Progenitor cell of endocrine pancreas (in vitro differentiated cells): ENCODE data around the gene BTBD18. TPM values are rescaled to one million over a fixed set of nuclear protein-coding genes. Genes with fewer than 3 reads are reported as not detected.

Experiments used
- DNase-seq: peaks from one replicate; pipeline ENCODE4 v3.0.0; 2021; ENCODE audit warnings: low spot score; ENCODE audit not compliant: unreplicated experiment
- H3K27ac Mint-ChIP-seq: 2 replicates; pipeline ENCODE4 v1.8.0; 2021; ENCODE audit warnings: mild to moderate bottlenecking, moderate library complexity, mixed read lengths
- H3K27me3 Mint-ChIP-seq: 2 replicates; pipeline ENCODE4 v1.8.0; 2021; ENCODE audit warnings: mixed read lengths
- H3K36me3 Mint-ChIP-seq: 2 replicates; pipeline ENCODE4 v1.8.0; 2022; ENCODE audit warnings: mixed read lengths; ENCODE audit not compliant: insufficient read depth
- H3K4me1 Mint-ChIP-seq: 2 replicates; pipeline ENCODE4 v1.8.0; 2021; ENCODE audit warnings: low read depth, mixed read lengths
- H3K4me3 Mint-ChIP-seq: 2 replicates; pipeline ENCODE4 v1.8.0; 2021; ENCODE audit warnings: low read depth, mild to moderate bottlenecking, moderate library complexity, mixed read lengths
- H3K9me3 Mint-ChIP-seq: 2 replicates; pipeline ENCODE4 v1.8.0; 2021; ENCODE audit warnings: low read depth, mixed read lengths
- total RNA-seq: library from RNA; stranded (reverse); gene quantifications from 2 replicates; pipeline ENCODE4 v1.2.1, GENCODE V29; 2021
- TF ChIP-seq, protein P1 (sequence below): fragments of 200-600 bp; sonication (generic); IDR thresholded peaks from one replicate; pipeline ENCODE4 v1.5.0; 2021; ENCODE audit warnings: antibody characterized with exemption, mild to moderate bottlenecking; ENCODE audit not compliant: unreplicated experiment

BTBD18 gene
- total RNA-seq, 1 donor from 2014 or later = not detected

DNA sequence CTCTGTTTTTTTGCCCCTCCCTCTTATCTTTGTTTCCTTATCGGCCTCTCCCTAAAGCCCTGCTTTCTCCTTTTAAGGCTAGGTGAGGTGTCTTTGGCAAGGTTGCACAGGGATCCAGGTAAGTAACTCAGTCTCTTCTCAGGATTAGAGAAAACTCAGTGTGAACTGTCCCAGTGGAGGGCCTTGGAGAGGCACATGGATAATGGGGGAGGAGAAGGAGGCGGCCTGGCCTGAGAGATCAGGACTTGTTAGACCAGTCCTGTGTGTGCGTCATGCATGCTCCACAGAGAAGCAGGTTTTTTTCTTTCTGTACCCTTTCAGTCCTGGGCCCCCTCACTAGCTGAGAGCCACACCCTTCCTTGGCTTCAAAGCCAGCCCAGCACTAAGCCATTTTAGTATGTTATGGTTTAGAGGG lies 29.9 kb upstream of the BTBD18 start:
- peak overlapping the region; percentile 59 for H3K4me3 Mint-ChIP-seq
- DNase-seq = peak; percentile 66
- TF ChIP-seq, protein P1, sequence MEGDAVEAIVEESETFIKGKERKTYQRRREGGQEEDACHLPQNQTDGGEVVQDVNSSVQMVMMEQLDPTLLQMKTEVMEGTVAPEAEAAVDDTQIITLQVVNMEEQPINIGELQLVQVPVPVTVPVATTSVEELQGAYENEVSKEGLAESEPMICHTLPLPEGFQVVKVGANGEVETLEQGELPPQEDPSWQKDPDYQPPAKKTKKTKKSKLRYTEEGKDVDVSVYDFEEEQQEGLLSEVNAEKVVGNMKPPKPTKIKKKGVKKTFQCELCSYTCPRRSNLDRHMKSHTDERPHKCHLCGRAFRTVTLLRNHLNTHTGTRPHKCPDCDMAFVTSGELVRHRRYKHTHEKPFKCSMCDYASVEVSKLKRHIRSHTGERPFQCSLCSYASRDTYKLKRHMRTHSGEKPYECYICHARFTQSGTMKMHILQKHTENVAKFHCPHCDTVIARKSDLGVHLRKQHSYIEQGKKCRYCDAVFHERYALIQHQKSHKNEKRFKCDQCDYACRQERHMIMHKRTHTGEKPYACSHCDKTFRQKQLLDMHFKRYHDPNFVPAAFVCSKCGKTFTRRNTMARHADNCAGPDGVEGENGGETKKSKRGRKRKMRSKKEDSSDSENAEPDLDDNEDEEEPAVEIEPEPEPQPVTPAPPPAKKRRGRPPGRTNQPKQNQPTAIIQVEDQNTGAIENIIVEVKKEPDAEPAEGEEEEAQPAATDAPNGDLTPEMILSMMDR = no peak
- H3K9me3 Mint-ChIP-seq = no peaks in the 10 kb centered on the region
- H3K27ac Mint-ChIP-seq = peak overlapping the region; percentile 98
- H3K36me3 Mint-ChIP-seq = peaks cover 19% of the 10 kb centered on the region
- no peaks in the 10 kb centered on the region for H3K27me3 Mint-ChIP-seq
- peaks cover 73% of the 10 kb centered on the region for H3K4me1 Mint-ChIP-seq

DNA sequence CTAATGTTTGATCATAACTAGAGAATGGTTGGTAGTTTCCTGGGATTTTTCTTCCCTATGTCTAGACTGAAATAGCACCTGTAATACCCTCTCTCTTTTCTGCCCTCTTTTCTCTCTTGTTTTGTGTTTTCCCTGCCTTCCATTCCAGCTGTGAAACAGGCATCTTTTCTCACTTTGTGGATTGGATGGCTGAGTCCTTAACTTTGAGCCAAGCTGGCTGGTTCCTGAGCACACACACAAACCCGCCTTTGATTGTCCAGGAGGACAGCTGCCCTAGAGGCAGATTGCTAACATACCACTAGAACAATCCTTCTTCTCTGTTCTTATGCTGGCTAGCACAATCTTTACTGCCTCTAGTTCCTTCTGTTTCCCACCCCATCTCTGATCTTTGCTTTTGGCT lies 27.7 kb upstream of the BTBD18 start:
- Mint-ChIP-seq H3K27ac (peak overlapping the region; percentile 98), H3K27me3 (no peaks in the 10 kb centered on the region)
- DNase-seq = no peak

DNA sequence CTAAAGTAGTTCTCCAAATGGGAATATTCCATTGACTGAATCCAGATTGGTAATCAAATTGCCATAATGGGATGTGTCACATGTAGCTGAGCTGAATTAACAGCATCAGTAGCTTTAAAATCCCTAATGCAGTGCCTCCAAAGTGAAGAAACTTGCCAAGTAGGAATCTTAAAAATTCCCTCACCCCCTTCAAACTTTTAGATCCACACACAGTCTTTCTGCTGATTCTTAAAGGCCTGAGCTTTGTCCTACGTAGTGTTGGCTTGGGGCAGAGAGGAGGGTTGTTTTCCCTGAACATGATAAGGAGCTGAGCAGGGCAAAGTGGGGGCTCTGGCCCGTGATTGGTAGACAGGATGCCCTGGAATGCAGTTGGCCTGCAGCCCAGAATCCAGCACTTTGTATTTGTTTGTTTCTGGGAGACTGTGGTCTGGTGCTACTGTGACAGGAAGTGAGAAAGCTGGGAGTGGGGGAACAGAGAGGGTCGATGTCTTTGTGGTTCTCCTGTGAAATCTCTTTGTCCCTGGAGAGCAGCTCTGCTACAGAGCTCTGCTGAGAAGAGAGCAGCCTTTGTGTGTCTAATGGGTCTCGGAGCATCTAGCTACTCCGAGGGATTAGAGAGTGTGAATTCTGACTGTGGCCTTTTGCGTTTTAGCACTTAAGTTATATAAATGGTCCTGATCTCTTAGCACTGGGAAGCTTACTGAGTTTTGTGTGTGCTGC lies 26.9 kb upstream of the BTBD18 start:
- peak overlapping the region; percentile 98 for H3K27ac Mint-ChIP-seq
- H3K36me3 Mint-ChIP-seq = peaks cover 16% of the 10 kb centered on the region
- H3K9me3 Mint-ChIP-seq = no peaks in the 10 kb centered on the region
- DNase-seq = peak; percentile 69
- no peaks in the 10 kb centered on the region for H3K27me3 Mint-ChIP-seq
- TF ChIP-seq, protein P1 = no peak
- H3K4me3 Mint-ChIP-seq = peak overlapping the region; percentile 64
- peaks cover 87% of the 10 kb centered on the region for H3K4me1 Mint-ChIP-seq

More for the DNA sequence above, 27.7 kb upstream of the BTBD18 start:
- Mint-ChIP-seq H3K4me3 (peak overlapping the region; percentile 64), H3K9me3 (no peaks in the 10 kb centered on the region), H3K36me3 (peaks cover 14% of the 10 kb centered on the region), H3K4me1 (peaks cover 82% of the 10 kb centered on the region)
- TF ChIP-seq, protein P1 = no peak

DNA sequence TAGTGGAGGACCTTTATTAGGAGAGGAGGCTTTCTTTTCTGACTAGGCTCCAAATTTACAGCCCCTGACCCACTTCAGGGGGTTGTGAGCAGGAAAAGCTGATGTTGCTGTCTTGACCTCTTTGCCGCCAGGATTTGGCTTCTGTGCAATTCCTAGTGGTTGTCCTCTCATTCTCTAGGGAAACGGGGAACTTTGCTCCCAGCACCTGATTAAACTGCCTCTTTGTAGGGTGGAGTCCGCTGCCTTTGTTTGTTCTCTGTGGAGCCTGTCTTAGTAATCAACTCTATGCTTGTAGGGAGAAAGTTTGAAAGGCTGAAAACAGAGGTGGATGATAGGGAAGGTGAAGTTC lies 26.3 kb upstream of the BTBD18 start:
- Mint-ChIP-seq H3K9me3 (no peaks in the 10 kb centered on the region), H3K36me3 (peaks cover 14% of the 10 kb centered on the region), H3K4me1 (peaks cover 87% of the 10 kb centered on the region), H3K4me3 (peak overlapping the region; percentile 64), H3K27me3 (no peaks in the 10 kb centered on the region), H3K27ac (peak overlapping the region; percentile 98)
- DNase-seq = no peak
- TF ChIP-seq, protein P1 = no peak

DNA sequence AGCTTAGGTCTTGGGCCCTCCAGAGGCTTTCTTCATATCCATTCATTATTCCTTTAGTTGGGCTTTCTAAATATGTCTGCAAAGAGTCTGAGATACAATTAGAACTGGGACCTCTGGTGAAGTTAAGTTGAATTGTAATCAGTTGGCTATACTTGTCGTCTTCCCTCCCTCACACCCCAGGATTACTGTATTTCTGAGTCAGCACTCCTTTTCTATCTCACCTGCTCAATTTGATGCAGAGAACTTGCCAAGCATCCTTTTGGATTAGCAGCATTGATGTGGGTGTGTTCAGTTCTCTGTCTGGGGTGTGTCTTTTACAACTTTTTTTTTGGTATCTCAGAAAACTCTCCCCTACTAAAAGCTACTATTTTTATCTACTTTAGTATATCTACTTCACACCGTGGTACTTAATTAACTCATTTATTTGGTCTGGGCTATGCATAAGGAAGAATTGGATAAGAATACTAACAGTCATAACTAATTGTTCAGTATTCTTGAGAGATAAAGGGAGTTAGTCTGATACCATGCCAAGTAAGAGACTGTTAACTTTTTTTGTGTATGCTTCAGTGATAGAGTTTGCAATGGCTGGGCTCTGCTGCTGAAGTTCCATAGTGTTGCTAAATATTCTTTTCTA lies 25.1 kb upstream of the BTBD18 start:
- H3K4me1 Mint-ChIP-seq = peaks cover 85% of the 10 kb centered on the region
- no peaks in the 10 kb centered on the region for H3K9me3 Mint-ChIP-seq
- no peak for DNase-seq
- no peaks in the 10 kb centered on the region for H3K27me3 Mint-ChIP-seq
- peak overlapping the region; percentile 98 for H3K27ac Mint-ChIP-seq
- H3K36me3 Mint-ChIP-seq = peaks cover 13% of the 10 kb centered on the region
- TF ChIP-seq, protein P1 = no peak
- peak overlapping the region; percentile 56 for H3K4me3 Mint-ChIP-seq
